T-helper 2 cell treated with Interferon-gamma antibody and Interleukin-4, amounts not matched to agents 5 μg/mL and 100 μg/mL, for 36 hours (primary cell): ENCODE data around the gene PADI6.
A peak's percentile ranks its signal among the peaks of the same experiment; 100 is the strongest.

Experiments used
- DNase-seq: peaks from one replicate; pipeline ENCODE4 v3.0.0; 2021; ENCODE audit warnings: low spot score
- H3K27ac Mint-ChIP-seq: one replicate; pipeline ENCODE4 v1.8.0; 2021; ENCODE audit warnings: mild to moderate bottlenecking, mixed read lengths
- H3K27me3 Mint-ChIP-seq: one replicate; pipeline ENCODE4 v1.8.0; 2021; ENCODE audit warnings: low read depth, mixed read lengths
- H3K36me3 Mint-ChIP-seq: one replicate; pipeline ENCODE4 v1.8.0; 2021; ENCODE audit warnings: low read depth, mixed read lengths
- H3K4me1 Mint-ChIP-seq: one replicate; pipeline ENCODE4 v1.8.0; 2021; ENCODE audit warnings: low read depth, mixed read lengths
- H3K4me3 Mint-ChIP-seq: one replicate; pipeline ENCODE4 v1.8.0; 2022; ENCODE audit warnings: mild to moderate bottlenecking, moderate library complexity, mixed read lengths
- H3K9me3 Mint-ChIP-seq: one replicate; pipeline ENCODE4 v1.8.0; 2021; ENCODE audit warnings: mixed read lengths

Gene PADI6

DNA sequence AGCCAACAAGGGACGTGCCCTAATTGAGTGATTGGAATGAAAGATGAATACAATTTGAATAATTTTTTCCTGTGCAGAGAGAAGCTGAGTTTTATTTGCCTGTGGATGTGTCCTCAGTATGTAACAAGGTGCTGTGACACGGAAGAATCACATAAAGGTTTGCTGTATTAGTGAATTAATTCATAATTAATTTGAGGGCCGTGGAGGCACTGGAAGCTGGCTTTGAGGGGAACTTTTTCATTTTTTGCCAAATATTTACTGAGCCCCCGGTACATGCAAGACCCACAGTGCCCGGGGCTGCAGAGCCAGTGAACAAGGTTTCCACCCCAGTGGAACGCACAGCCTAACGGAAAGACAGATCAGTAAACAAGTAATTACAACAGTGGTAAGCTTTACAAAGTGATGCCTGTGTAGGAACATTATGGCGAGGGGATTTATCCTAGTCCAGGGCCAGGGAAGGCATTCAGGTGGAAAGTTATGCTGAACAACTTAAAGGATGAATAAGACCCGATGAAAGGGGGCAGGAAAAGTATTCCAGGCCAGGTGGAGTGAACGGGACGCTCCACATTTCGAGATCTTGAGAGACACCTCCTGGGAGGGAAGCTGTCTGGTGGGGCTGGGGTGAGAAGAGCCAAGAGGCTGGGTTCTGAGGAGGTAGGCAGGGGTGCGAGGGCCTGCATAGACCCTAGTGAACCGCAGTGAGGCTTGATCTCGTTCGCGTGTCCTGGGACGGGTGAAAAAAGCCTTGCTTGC lies 68.3 kb downstream of the PADI6 start:
- DNase-seq, result no peak
- Mint-ChIP-seq H3K36me3 (peaks cover 12% of the 10 kb centered on the region), H3K4me3 (peak overlapping the region; percentile 84), H3K27me3 (no peaks in the 10 kb centered on the region), H3K4me1 (peaks cover 39% of the 10 kb centered on the region), H3K27ac (peak overlapping the region; percentile 77), H3K9me3 (no peaks in the 10 kb centered on the region)

DNA sequence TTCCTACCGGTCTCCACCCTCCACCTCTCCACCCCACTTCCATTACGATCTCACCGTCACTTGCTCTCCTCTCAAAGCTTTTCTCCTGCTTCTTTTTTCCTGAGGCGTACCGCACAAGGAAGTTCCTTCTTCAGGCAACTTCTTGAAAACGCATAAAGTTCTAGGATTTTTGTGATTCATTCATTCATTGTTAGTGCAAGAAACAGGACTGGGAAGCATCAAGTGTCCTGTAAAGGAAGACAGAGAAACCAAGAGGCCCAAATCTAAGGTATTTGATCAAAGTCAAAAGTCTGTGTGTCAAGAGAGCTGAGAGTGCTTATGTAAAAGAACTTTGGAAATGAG lies 68.8 kb downstream of the PADI6 start:
- Mint-ChIP-seq H3K4me3 (peak overlapping the region; percentile 84), H3K27ac (peak overlapping the region; percentile 77), H3K9me3 (no peaks in the 10 kb centered on the region), H3K27me3 (no peaks in the 10 kb centered on the region), H3K4me1 (peaks cover 35% of the 10 kb centered on the region), H3K36me3 (peaks cover 12% of the 10 kb centered on the region)
- DNase-seq, result no peak

DNA sequence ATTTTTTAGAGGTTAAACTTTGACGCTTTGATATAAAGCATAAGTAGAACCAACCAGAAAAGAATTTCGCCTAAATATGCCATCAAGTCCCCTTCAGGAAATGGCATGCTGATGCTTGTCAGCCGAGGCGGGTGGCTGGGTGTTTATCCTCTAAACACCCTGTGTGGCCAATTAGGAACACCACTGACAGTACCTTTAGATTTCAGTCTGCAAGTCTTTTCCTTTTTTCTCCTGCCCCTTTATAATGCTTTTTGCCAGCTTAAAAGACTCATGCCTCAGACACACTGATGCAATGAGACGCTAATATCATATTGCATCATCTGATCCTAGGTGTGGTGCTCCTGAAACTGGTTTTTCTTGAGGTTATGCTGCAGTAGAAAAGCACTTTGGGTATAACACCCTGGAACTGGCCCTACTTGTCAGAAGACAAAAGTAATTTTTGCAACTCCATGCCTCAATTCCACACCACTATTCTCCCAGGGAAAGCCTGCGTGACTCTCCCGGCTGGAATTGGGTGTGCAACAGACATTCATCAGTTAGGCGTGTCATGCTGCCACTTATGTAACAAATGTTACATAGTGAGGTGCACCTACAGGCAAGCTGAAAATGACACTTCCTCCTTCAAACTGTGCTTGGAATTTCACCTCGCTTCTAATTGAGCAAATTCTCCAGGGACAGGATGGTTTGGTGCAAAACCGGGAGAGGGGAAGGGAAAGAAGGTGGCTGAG lies 69.4 kb downstream of the PADI6 start:
- DNase-seq, result no peak
- Mint-ChIP-seq H3K27me3 (no peaks in the 10 kb centered on the region), H3K27ac (peak overlapping the region; percentile 77), H3K9me3 (no peaks in the 10 kb centered on the region), H3K36me3 (peaks cover 9% of the 10 kb centered on the region), H3K4me1 (peaks cover 30% of the 10 kb centered on the region), H3K4me3 (peak overlapping the region; percentile 84)

DNA sequence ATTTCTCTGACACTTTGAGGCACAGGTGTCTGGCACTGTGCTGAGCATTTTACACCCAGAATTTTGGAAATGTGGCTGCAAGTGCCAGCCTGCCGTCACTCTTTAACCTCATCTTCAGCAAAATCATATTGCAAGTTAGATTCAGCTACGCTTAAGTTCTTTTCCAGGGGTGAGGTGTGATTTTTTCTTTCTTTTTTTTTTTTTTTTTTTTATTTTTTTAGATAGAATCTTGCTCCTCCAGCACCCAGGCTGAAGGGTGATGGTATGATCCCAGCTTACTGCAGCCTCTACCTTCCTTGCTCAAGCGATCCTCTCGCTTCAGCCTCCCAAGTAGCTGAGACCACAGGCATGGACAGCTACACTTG lies 70.0 kb downstream of the PADI6 start:
- H3K4me3 Mint-ChIP-seq, result peak overlapping the region; percentile 84
- H3K27ac Mint-ChIP-seq, result peak overlapping the region; percentile 77

DNA sequence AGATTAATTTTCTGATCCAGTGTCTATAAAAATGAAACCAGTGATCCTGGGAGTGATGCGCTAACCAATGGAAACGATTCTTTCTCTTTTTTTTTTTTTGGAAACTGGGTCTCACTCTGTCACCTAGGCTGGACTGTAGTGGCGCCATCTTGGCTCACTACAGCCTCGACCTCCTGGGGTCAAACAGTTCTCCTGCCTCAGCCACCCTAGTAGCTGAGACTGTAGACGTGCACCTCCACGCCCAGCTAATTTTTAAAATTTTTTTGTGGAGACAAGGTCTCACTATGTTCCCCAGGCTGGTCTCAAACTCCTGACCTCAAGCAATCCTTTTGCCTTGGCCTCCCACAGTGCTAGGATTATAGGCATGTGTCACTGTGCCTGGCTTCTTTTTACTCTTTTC lies 70.8 kb downstream of the PADI6 start:
- H3K27ac Mint-ChIP-seq, result no peak overlapping the region
- no peaks in the 10 kb centered on the region for H3K27me3 Mint-ChIP-seq
- peaks cover 26% of the 10 kb centered on the region for H3K4me1 Mint-ChIP-seq
- peaks cover 2% of the 10 kb centered on the region for H3K36me3 Mint-ChIP-seq
- no peak for DNase-seq
- H3K9me3 Mint-ChIP-seq, result no peaks in the 10 kb centered on the region
- H3K4me3 Mint-ChIP-seq, result no peak overlapping the region

More for the DNA sequence above, 70.0 kb downstream of the PADI6 start:
- Mint-ChIP-seq H3K36me3 (peaks cover 4% of the 10 kb centered on the region), H3K9me3 (no peaks in the 10 kb centered on the region), H3K4me1 (peaks cover 26% of the 10 kb centered on the region), H3K27me3 (no peaks in the 10 kb centered on the region)
- DNase-seq, result no peak

- H3K4me3 Mint-ChIP-seq, result no peak overlapping the region
- no peaks in the 10 kb centered on the region for H3K36me3 Mint-ChIP-seq
- no peaks in the 10 kb centered on the region for H3K27me3 Mint-ChIP-seq
- no peak overlapping the region for H3K27ac Mint-ChIP-seq
- peaks cover 4% of the 10 kb centered on the region for H3K4me1 Mint-ChIP-seq
- H3K9me3 Mint-ChIP-seq, result no peaks in the 10 kb centered on the region
- no peak for DNase-seq
Observed at GRCh38 chr1:17447501-17447992, 75.6 kb downstream of the PADI6 start.
